Bronchus fibroblast of lung (primary cell): ENCODE measurements around the gene SLC35B1. TPM values are rescaled to one million over a fixed set of nuclear protein-coding genes. Genes with fewer than 3 reads are reported as not detected.

ENCODE experiments used
- total RNA-seq: library from RNA; depleted of rRNA; stranded (reverse); fragments of >200 nt; gene quantifications from 2 replicates; pipeline ENCODE4 v1.2.3, GENCODE V29; 2015

Gene SLC35B1
- 67.6 and 72.6 TPM in 2 replicates for total RNA-seq

GRCh38 chr17:49707608-49708514, at the start of gene SLC35B1:
Gene SLC35B1, minus strand, starts transcription at chr17:49707964. Its CDS starts 131 bp downstream, at chr17:49707833.

GRCh38 chr17:49677933-49678847, 29.6 kb downstream of the SLC35B1 start, which contains the start of gene SPOP:
Gene SPOP, minus strand, starts transcription at chr17:49678097. Its CDS starts 55,287 bp downstream, at chr17:49622810.

Other genes with a start within 250 kb of the SLC35B1 start
- under 0.01 TPM in 1 of 2 replicates, not detected in the other for gene NGFR, start 212.7 kb downstream of the SLC35B1 start, total RNA-seq
- under 0.01 TPM in 1 of 2 replicates, not detected in the other for gene NXPH3, start 132.1 kb downstream of the SLC35B1 start, total RNA-seq
- gene SPOP, start 29.9 kb downstream of the SLC35B1 start, total RNA-seq = 29.9 and 32.3 TPM in 2 replicates
- 4.7 and 5.5 TPM in 2 replicates for gene FAM117A, start 56.2 kb upstream of the SLC35B1 start, total RNA-seq
- gene KAT7, start 80.7 kb upstream of the SLC35B1 start, total RNA-seq = 18.9 and 20.3 TPM in 2 replicates
- not detected in 2 replicates for gene TAC4, start 140.1 kb upstream of the SLC35B1 start, total RNA-seq